Natural killer cell (primary cell): Measurements from ENCODE around the gene MPL. TPM values are rescaled to one million over a fixed set of nuclear protein-coding genes. Genes with fewer than 3 reads are reported as not detected.

Experiments
- ATAC-seq, 3 donors: fragments of 150-1000 bp in 2 of 3; fragments of 200-7000 bp in 1 of 3; cut with Tn5 transposase; 1 replicate in 1 of 3; 2 replicates in 2 of 3; pipeline ENCODE4 v1.10.0; 2021; ENCODE audit warnings: mild to moderate bottlenecking in 2 of 3, moderate library complexity in 2 of 3
- DNase-seq, 2 donors: peaks; one replicate each; pipeline versions ENCODE4 v3.0.0 to v3.0.0-alpha.2; 2013 to 2021; ENCODE audit warnings: mixed read lengths in 1 of 2
- H3K27ac ChIP-seq: one replicate; pipeline ENCODE4 v1.5.1; 2013; ENCODE audit warnings: mild to moderate bottlenecking, low read length
- H3K27me3 ChIP-seq: one replicate; pipeline ENCODE4 v1.6.1; 2013; ENCODE audit warnings: low read length; ENCODE audit not compliant: control insufficient read depth, insufficient read depth
- H3K36me3 ChIP-seq: one replicate; pipeline ENCODE4 v1.6.1; 2013; ENCODE audit warnings: low read length; ENCODE audit not compliant: control insufficient read depth, insufficient read depth
- H3K4me1 ChIP-seq: one replicate; pipeline ENCODE4 v1.6.1; 2013; ENCODE audit warnings: low read length; ENCODE audit not compliant: control insufficient read depth, insufficient read depth
- H3K4me3 ChIP-seq: one replicate; pipeline ENCODE4 v1.5.1; 2013; ENCODE audit warnings: low read length
- H3K9me3 ChIP-seq: one replicate; pipeline ENCODE4 v1.6.1; 2013; ENCODE audit warnings: low read length; ENCODE audit not compliant: control insufficient read depth, insufficient read depth
- H3K27ac Mint-ChIP-seq, 2 donors: one replicate each; pipeline ENCODE4 v1.8.0; 2022; ENCODE audit warnings: mild to moderate bottlenecking in 2 of 2, mixed read lengths in 2 of 2, moderate library complexity in 1 of 2
- H3K27me3 Mint-ChIP-seq, 2 donors: one replicate each; pipeline ENCODE4 v1.8.0; 2022; ENCODE audit warnings: low read depth in 2 of 2, mixed read lengths in 2 of 2
- H3K36me3 Mint-ChIP-seq: one replicate; pipeline ENCODE4 v1.8.0; 2022; ENCODE audit warnings: mixed read lengths
- H3K4me1 Mint-ChIP-seq, 2 donors: one replicate each; pipeline ENCODE4 v1.8.0; 2022; ENCODE audit warnings: mixed read lengths in 2 of 2
- H3K4me3 Mint-ChIP-seq: one replicate; pipeline ENCODE4 v1.8.0; 2022; ENCODE audit warnings: mild to moderate bottlenecking, moderate library complexity, mixed read lengths
- H3K9me3 Mint-ChIP-seq, 2 donors: one replicate each; pipeline ENCODE4 v1.8.0; 2022; ENCODE audit warnings: mixed read lengths in 2 of 2
- CTCF ChIP-seq: fragments of 200-600 bp; IDR thresholded peaks from one replicate; pipeline ENCODE4 v1.8.0; 2022; ENCODE audit warnings: antibody characterized with exemption
- WGBS: methylation state at CpG from one replicate; pipeline ENCODE4 v1.1.7; 2013; ENCODE audit warnings: missing lambda C conversion rate; ENCODE audit not compliant: insufficient coverage; 5-methylcytosine and 5-hydroxymethylcytosine counted together
- intact Hi-C: fragments of 100-400 bp; cut with micrococcal nuclease; formaldehyde crosslinking; loops from one replicate; pipeline ENCODE4 v1.14.2; 2022
- total RNA-seq, 4 donors: library from RNA; stranded (reverse); fragments of 120-200 nt in 1 of 4; gene quantifications; one replicate each; pipeline versions ENCODE4 v1.2.3 to v1.2.4, GENCODE V29; 2013 to 2022

The MPL gene
- total RNA-seq, 3 donors from 2014 or later (not counting 1 experiment from before 2014, with no cell fraction given), result 0.43 to 1.7 (median 0.48) TPM

GRCh38 chr1:43306688-43307457, 30.7 kb upstream of the MPL start:
- Mint-ChIP-seq H3K9me3 (no peaks in the 10 kb centered on the region), H3K27ac (no peak overlapping the region), H3K27me3 (no peaks in the 10 kb centered on the region), H3K4me1 (peaks cover 0 to 7% of the 10 kb centered on the region in 2 donors), H3K4me3 (no peak overlapping the region), H3K36me3 (no peaks in the 10 kb centered on the region)
- Histone ChIP-seq H3K4me3 (no peak overlapping the region), H3K27me3 (no peaks in the 10 kb centered on the region), H3K27ac (no peak overlapping the region), H3K9me3 (no peaks in the 10 kb centered on the region), H3K4me1 (no peaks in the 10 kb centered on the region), H3K36me3 (peaks cover 2% of the 10 kb centered on the region)
- no peak for ATAC-seq
- DNase-seq, result no peak
- intact Hi-C loops, result no loop called here
- WGBS, result 90% methylated on average over 17 of the region's 17 CpGs
- TF ChIP-seq CTCF, result no peak

GRCh38 chr1:43307458-43308158, 30.0 kb upstream of the MPL start:
- H3K9me3 Mint-ChIP-seq, result no peaks in the 10 kb centered on the region
- DNase-seq, result no peak
- Histone ChIP-seq H3K27ac (no peak overlapping the region), H3K4me1 (no peaks in the 10 kb centered on the region), H3K9me3 (no peaks in the 10 kb centered on the region), H3K36me3 (peaks cover 2% of the 10 kb centered on the region), H3K27me3 (no peaks in the 10 kb centered on the region), H3K4me3 (no peak overlapping the region)
- H3K27ac Mint-ChIP-seq, result no peak overlapping the region
- no peak overlapping the region for H3K4me3 Mint-ChIP-seq
- H3K4me1 Mint-ChIP-seq, result peaks cover 0 to 7% of the 10 kb centered on the region in 2 donors
- ATAC-seq, result no peak
- intact Hi-C loops, result no loop called here
- no peaks in the 10 kb centered on the region for H3K36me3 Mint-ChIP-seq
- TF ChIP-seq CTCF, result no peak
- 93% methylated on average over 9 of the region's 9 CpGs for WGBS
- no peaks in the 10 kb centered on the region for H3K27me3 Mint-ChIP-seq

GRCh38 chr1:43308635-43309404, 28.8 kb upstream of the MPL start:
- H3K27me3 Mint-ChIP-seq, result no peaks in the 10 kb centered on the region
- no peak for ATAC-seq
- H3K36me3 Mint-ChIP-seq, result no peaks in the 10 kb centered on the region
- no peak for DNase-seq
- no peaks in the 10 kb centered on the region for H3K9me3 Mint-ChIP-seq
- Histone ChIP-seq H3K4me1 (no peaks in the 10 kb centered on the region), H3K4me3 (no peak overlapping the region), H3K27ac (no peak overlapping the region), H3K9me3 (no peaks in the 10 kb centered on the region), H3K36me3 (peaks cover 2% of the 10 kb centered on the region), H3K27me3 (no peaks in the 10 kb centered on the region)
- WGBS, result 90% methylated on average over 20 of the region's 20 CpGs
- peaks cover 0 to 6% of the 10 kb centered on the region in 2 donors for H3K4me1 Mint-ChIP-seq
- no peak overlapping the region for H3K27ac Mint-ChIP-seq
- intact Hi-C loops, result no loop called here
- TF ChIP-seq CTCF, result no peak
- H3K4me3 Mint-ChIP-seq, result no peak overlapping the region
